Measurements from ENCODE around the gene TIPARP.
"Not testable (repeated sequence)": the region's sequence is repeated elsewhere in the genome, so short reads cannot be mapped to it uniquely, and the experiment has no call there.

TIPARP gene

DNA sequence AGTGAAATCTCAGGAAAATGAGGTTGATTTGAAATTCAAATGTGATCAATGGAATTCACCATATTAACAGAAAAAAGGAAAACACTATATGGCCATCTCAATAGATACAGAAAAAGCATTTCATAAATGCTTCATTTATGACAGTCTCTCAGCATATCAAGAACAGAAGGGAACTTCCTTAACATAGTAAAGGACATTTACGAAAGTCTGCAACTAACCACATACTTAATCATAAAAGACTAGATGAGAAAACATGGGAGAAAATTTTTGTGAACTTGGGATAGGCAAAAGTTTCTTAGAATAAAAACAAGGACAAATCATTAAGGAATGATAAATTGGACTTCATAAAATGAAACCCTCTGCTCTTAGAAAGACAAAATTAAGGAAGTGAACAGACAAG, 24.7 kb upstream of the TIPARP start:
- DNase-seq (ENCODE audit: low read depth in 2 of 2) = no peak

DNA sequence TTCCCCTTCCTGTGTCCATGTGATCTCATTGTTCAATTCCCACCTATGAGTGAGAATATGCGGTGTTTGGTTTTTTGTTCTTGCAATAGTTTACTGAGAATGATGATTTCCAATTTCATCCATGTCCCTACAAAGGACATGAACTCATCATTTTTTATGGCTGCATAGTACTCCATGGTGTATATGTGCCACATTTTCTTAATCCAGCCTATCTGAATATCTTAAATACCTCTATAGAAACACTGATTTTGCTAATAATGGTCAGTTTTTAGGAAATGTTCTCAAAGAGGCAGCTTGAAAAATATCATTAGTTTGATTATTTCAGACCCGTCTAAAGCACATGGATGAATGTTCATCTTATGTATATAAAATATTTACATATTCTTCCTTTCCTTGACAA, 21.7 kb upstream of the TIPARP start:
- not testable (repeated sequence) for DNase-seq (ENCODE audit: low read depth in 2 of 2)

DNA sequence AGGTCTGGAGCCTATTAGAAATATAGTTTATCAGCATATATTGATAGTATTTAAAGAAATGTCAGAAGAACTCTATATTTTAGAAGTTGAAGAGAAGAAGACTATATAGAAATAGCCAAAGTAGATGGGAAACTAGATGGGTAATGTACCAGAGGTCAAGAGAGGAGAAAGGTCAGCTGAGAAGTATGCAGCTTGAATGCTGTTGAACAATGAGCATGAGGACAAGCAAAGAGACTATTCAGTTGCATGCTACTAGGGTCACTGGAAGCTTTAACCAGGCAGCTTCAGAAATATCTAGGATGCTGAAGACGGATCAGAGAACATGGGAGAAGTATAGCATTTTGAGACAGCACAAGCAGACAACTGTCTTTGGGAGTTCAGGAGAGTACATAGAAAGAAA, 19.6 kb upstream of the TIPARP start:
- no peak for DNase-seq (ENCODE audit: low read depth in 2 of 2)

DNA sequence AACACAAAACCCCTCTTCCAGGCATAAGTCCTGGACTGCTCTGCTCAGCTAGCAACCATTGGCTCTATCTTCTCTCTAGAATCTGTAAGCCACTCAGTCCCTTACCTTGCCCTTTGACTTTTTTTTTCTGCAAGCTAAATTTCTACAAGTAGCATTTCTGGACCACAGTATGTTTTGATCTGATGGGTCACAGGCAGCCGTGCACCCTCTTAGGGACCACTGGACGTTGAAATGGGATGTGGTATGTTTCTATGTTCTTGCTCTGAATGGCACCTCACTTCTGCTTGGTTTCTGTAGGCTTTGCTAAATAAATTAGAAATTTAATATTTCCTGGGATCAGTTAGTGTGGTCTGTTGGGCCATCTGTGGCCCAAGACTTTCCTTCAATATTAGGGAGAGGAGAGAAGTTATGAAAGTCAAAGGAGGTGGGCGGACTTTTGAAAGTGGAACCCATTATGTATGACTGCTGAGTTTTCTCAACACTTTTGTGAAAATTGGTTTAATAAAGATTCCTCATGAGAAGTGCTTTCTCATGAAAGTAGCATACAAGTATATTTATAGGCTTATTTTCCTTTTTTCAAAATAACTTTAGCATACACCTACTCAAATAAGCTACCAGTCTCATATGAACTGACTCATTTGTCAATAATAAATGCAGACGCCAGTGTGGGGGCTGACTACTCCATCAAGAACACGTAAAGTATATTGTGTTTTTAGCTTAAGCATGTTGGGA, 18.4 kb upstream of the TIPARP start:
- no peak for DNase-seq (ENCODE audit: low read depth in 2 of 2)

DNA sequence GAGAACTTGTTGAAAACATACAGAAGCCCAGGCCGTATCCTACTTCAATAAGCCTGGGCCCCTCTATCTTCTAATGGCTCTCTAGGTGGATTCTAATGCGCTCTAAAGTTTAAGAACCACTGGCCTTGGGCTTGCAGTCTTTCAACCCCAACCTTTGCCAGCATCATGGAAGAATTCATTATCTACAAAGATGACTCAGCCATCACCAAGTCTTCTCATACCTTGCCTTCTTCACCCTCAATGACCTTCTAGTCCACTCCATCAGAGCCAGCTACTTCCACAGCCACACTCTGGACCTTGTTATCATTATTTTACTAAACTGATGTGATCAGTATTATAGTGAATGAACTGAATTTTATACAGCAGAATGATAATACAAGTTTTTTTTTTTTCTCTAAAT, 16.9 kb upstream of the TIPARP start:
- DNase-seq (ENCODE audit: low read depth in 2 of 2) = no peak

DNA sequence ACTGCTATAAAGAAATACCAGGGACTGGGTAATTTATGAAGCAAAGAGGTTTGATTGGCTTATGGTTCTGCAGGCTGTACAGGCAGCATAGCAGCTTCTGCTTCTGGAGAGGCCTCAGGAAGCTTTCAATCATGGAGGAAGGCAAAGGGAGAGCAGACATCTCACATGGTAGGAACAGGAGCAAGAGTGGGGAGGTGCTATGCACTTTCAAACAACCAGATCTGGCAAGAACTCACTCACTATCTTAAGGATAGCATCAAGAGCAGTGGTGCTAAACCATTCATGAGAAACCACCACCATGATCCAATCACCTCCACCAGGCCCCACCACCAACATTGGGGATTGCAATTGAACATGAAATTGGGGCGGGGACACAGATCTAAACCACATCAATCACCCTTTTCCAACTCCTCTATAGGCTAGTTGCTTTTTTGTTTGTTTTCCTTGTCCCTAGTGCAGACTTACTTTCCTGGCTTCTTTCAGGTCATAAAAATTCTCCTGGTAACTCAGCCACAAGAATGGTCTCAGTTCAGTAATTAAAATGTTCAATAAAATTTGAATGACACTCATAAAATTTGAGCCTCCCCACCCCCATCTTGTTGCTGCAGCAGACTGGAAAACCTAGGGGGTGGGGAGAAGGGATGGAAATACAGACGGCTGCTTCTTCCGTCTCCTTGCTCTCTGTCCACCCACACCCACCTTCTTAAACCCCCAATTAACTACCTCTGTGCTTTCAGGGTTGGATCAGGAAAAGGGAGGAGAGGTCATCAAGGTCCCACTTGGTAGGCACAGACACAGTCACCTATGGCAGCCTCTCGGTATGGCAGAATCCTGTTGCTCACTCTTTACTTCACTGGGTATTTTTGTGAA, 16.3 kb upstream of the TIPARP start:
- DNase-seq (ENCODE audit: low read depth in 2 of 2) = no peak

DNA sequence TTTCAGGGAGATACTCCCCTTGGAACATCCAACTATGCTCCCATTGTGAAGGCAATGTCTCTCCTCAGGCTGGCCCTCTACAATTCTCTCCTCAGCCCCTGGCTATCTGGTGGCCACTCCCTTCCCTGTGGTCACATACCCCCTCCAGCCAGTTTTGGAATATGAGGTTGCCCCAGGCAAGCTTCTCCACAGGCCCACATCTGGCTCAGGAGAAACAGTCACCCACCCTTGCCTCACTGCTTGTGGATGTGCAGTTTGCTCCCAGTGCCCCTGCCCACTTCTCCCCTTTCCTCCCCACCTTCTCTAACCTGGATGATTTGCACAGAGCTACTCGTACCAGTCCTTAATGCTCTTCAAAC, 15.7 kb upstream of the TIPARP start:
- DNase-seq (ENCODE audit: low read depth in 2 of 2) = no peak

DNA sequence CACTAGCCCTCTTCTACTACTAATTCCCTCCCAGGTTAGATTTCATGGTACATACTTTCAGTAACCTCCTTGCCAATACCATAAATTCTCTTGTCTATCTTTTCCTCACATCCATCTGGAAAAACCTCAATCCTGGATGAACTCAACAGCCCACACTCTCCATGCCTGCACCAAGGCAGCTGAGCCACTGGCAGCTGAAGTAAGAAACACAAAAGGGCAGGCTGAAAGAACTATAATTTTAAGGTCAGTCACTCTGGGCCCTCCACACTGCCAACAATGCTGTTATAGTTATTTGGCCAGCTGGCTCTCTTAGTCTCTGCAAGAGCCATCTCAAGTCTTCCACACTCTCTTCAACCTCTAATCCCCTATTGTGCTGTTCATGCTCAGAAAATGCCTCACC, 15.1 kb upstream of the TIPARP start:
- no peak for DNase-seq (ENCODE audit: low read depth in 2 of 2)

DNA sequence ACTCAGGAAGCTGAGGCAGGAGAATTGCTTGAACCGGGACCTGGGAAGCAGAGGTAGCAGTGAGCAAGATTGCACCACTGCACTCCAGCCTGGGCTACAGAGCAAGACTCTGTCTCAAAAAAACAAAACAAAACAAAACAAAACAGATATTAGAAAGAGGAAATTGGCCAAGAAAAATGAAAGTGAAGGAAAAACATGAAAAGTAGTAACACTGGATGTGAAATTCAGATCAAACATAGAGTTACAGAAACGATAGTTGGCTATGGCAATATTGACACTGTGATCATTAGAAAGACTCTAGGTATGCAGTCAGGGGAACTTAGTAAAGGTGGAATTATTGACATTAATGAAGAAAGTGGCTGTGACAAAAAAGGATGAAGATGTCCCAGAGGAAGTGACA, 13.2 kb upstream of the TIPARP start:
- DNase-seq (ENCODE audit: low read depth in 2 of 2) = no peak

DNA sequence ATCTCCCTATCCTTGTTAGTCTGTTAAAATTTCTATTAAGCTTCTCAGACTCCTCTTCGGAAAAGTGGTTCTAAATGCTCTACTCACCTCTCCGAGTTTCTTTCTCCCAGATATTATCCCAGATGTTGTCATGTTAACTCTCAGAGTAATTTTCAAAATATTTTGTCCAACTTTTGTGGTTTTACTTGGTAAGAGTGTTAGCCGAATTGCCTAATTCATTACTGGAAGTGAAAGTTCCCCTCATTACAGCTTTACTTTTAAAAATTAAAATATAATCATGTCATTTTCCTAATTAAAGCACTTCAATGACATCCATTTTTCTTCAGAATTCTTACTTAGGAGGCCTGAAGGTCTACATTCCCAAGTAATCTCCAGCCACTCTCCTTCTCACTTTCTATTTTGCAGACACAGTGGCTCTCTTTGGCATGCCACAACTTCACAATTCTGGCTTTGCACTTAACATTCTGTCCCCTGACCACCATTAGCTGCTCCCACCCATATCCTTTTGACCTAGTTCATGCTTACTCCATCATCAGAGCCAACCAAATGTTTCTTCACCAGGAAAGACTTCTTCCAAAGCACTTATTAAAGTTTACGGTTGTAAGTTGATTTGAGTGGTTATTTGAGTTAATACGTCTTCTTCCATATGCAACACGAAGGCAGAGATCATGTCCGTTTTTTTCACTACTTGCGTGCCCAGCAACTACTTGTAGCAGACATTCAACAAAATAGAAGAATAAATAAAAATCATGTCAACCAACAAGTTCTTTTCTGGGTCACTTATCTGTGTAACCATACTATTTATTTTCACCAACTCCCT, 10.2 kb upstream of the TIPARP start:
- no peak for DNase-seq (ENCODE audit: low read depth in 2 of 2)

DNA sequence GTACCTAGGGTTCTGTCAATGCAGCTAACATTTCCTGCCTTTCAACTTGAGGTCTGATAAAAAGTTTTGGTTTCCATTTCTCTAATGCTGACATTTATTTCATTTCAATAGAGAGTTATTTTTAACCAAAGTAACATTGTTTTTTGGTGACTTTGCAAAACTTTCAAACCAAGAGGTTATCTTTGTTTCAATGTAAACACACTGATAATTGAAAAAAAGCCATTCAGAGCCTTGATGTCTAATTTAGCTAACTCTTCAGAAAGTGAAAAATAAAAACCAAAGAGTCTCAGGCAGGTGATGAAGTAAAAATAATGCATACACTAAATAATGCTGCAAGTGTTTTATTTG, 9.6 kb upstream of the TIPARP start:
- DNase-seq (ENCODE audit: low read depth in 2 of 2) = no peak

DNA sequence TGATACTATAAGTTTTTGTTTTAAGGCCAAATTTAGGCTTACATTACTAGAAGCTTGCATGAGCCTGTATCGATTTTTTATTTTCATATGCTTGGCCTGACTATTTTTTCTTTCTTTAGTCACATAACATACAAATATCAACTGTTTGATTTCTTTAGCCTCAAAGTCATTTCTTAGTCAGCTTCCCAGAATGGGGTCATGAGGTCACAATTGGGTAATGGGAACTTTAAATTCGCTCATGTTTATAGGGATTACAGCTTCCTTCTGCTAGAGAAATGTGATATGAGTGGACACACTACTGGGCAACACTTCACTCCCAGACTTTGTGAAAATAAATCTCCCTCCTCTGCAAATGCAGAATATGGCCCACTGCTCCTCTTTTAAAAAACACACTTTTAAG, 9.1 kb upstream of the TIPARP start:
- no peak for DNase-seq (ENCODE audit: low read depth in 2 of 2)

DNA sequence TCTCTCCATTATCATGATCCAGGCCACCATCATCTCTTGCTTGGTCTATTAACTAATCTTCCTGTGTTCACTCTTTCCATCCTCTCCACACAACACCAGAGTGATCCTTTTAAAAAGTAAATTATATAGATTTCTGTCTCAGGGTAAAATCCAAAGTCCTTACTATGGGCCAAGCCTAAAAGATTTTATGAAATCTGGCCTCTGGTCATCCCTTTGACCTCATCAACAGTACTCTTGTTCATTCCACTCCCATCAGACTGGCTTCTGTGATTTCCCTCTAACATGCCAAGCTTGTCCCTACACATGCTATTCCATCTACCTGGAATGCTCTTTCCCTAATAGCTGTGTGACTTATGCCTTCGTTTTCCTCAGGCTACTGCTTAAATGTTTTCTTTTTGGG, 8.3 kb upstream of the TIPARP start:
- DNase-seq (ENCODE audit: low read depth in 2 of 2) = no peak

DNA sequence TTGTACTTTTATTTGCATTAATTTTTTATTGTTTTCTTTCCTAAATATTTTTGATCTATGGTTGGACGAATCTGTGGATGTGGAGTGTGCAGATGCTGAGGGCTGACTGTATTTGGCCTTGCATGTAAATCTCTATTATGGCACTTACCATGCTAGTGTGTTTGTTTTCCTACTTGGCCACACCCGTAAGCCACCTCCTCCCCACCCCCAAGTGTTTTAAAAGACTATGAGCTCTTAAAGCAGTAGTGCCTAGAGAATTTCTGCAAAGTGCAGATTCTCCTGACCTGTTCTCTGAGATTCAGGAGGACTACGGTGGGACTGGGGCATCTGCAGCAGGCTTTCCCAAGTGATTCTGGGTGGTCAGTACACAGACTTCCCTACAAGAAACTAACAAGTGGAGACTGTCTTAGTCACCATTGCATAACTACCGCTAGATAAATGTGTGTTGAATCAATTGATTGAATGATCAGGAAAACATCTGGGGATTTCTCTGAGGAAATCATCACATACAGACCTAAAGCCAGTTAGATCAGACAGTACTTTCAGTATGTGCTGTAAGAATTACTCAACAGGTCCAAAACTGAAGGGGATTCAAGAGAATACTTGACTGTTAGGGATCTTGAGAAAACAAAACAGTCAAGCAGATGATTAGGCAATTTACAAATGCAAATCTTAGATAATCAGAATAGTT, 6.2 kb upstream of the TIPARP start:
- no peak for DNase-seq (ENCODE audit: low read depth in 2 of 2)

DNA sequence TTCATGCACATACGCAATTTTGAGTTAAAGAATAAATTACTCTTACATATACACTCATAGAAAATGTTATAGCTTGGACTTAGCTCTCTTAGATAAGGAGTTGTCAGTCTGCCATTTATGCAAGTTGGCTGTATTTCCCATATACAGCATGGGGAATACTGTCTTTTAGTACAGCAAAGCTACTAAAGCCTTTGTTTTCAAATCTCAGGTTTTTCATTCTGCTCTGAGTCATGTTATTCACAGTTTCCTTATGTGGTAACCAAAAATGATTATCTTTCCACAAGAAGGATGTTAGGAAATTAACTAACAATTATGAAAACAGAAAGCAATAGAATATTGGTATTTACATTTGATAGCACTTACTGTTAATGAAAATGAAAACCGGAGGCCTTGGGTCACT, 4.3 kb upstream of the TIPARP start:
- no peak for DNase-seq (ENCODE audit: low read depth in 2 of 2)

DNA sequence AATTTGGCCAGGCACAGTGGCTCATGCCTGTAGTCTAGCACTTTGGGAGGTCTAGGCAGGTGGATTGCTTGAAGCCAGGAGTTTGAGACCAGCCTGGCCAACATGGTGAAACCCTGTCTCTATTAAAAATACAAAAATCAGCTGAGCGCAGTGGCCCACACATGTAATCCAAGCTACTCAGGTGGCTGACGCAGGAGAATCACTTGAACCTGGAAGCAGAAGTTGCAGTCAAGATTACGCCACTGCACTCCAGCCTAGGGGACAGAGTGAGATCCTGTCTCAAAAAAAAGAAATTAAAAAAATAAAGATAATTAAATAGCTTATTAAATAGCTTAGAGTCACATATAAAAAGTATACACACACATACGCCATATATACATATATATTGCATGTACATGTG, 3.7 kb upstream of the TIPARP start:
- no peak for DNase-seq (ENCODE audit: low read depth in 2 of 2)

DNA sequence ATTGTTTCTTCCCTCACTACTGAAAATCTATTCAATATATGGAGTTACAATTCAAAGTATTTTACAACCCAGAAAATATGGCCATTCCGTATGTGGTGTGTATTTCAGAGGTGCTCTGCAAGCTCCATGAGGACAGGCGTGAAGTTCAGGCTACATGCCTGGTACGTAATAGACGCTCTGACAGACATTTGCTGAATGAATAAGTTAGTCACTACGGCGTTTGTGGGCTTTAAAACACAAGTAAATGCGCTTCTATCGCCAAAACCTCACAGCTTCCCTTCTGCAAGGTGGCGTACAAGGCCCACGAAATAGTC, 701 bp upstream of the TIPARP start:
- DNase-seq (ENCODE audit: low read depth in 2 of 2) = no peak

DNA sequence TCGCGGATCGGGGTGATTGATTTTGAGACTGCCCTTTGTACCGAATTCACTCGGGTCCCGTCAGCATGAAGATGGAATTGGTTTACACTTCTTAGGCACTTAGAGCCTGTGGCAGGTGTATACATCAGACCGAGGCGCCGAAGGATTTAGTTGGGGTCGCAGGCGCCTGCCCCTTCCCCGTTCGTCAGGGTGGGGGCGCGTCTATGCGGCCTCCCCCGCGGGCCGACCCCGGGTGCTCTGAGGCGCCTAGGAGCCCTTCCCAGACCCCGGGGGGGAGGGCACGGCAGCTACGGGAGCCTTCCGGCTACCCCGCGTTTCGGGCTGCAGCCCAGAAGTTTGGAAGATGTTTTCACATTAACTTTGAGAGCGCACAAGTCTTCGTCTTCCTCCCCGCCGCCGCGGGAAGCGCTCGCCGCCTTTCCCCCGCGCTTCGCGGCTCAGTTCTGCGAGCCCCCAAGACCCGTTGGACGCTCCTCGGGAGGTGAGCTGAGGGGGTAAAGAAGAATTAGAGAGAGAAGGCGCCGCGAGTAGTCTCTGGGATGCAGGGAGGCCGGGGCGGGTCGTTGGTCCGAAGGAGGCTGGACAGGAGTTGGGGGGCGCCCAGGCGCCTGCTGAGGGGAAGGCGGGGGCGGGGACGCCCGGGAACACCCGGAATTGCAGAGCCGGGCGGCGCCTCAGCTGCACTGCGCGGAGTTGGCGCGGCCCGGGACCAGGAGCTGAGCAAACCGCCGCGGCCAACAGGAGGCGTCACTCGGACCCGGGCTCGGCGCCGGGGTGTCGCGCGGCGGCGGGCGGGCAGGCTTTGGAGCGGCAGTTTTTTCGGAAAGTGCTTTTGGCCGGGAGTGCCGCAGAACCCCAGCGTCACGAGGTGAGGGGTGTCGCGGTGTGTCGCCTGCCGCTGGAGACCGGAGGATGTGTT, 780 bp downstream of the TIPARP start:
- DNase-seq (ENCODE audit: low read depth in 2 of 2) = peak in 1 of 2 donors; percentile 10

DNA sequence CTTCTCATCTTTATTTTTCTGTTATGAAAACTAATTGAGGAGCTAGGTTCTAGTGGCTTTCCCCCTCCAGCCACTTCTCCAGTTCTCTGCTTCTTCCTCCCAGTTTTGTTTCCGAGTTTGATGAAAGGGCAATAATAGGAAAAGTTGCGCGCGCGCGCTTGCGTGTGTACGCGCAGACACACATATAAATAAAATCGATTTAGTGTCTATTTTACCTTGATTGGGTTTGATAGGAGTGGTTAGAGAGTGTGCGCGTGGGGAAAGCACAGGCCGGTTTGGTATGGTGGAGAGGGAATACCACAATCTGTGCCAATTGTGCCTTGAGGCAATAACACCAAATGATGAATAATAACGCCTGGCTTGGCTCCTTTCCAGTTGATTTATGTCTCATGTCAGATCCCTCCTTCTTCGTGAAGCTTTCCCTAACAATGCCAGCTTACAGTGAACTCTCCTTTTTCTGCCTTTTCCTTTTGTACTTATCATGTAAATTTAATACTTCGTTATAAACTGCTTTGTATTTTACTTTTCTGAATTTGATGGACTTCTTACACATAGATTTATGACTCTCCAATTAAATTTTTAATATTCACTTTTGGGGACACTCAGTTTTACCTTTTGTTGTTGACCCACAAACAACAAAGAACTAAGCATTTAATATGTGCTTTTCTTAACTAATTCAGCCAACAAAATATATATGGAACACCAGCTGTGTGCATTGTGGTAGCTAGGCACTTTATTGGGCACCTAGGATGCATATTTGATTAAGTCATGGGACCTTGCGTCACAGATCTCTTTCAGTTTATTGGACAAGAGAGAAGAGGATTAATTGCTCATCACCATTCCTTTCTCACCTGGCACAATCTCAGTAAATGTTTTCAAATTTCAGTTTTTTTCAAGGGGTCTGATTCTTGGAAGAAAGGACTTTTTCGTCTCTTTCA, 1.7 kb downstream of the TIPARP start:
- DNase-seq (ENCODE audit: low read depth in 2 of 2) = no peak

Data from stimulated activated CD4-positive, alpha-beta T cell treated with anti-CD3 and anti-CD28 coated beads, Interleukin-1b, Interleukin-23, amount 100 ng/mL, for 1 hour (primary cell).